ENCODE results near the gene RHOT2.

GRCh38 chr16:708019-708418, 40.1 kb downstream of the RHOT2 start:
- TF ChIP-seq CTCF (IDR thresholded peaks at IDR 0.05; ENCODE audit: insufficient read depth, low read depth, low read length) (no peak), EZH2 (IDR thresholded peaks at IDR 0.05; ENCODE audit: insufficient read depth, low read length) (no peak)
